Uterus (tissue), 2 donors: Measurements from ENCODE around the gene ADAM10.

ENCODE experiments used
- CTCF ChIP-seq, 4 experiments: fragments of 200-600 bp in 2 of 4; fragments of 450-650 bp in 2 of 4; sonication (generic) in 2 of 4; IDR thresholded peaks; one replicate each; pipeline ENCODE4 v1.5.1; 2016 to 2019; ENCODE audit warnings: antibody characterized with exemption in 4 of 4, mild to moderate bottlenecking in 2 of 4, moderate library complexity in 1 of 4
- POLR2A ChIP-seq, 2 donors: fragments of 450-650 bp; IDR thresholded peaks; one replicate each; pipeline ENCODE4 v1.6.1; 2016; ENCODE audit warnings: antibody characterized with exemption in 2 of 2, mild to moderate bottlenecking in 1 of 2, moderate library complexity in 1 of 2

DNA sequence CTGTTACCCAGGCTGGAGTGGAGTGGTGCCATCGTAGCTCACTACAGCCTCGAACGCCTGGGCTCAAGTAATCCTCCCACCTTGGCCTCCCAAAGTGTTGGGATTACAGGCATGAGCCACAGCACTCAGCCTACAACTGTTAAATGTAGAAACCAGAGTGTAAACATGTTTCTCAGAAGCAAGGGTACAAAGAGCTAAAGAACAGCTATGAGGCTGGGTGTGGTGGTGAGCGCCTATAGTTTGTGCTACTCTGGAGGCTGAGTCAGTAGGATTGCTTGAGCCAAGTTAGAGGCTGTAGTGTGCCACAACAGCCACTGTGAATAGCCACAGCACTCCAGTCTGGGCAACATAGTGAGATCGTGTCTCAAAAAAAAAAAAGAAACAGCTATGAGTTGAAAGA, 16.8 kb upstream of the ADAM10 start:
- no peak for TF ChIP-seq CTCF (IDR thresholded peaks at IDR 0.05)
- TF ChIP-seq POLR2A (IDR thresholded peaks at IDR 0.05): no peak
